Suprapubic skin (tissue), 3 donors: ENCODE measurements around the gene BMPR1B.

Experiments
- CTCF ChIP-seq, 2 donors: fragments of 200-600 bp in 1 of 2; fragments of 450-650 bp in 1 of 2; sonication (generic) in 1 of 2; IDR thresholded peaks; one replicate each; pipeline ENCODE4 v1.5.1; 2016 to 2019; ENCODE audit warnings: antibody characterized with exemption in 2 of 2, mild to moderate bottlenecking in 1 of 2, moderate library complexity in 1 of 2
- POLR2AphosphoS5 ChIP-seq, 3 donors: sonication (generic); formaldehyde crosslinking; IDR thresholded peaks; one replicate each; pipeline ENCODE4 v1.6.1; 2017; ENCODE audit warnings: antibody characterized with exemption in 3 of 3

GRCh38 chr4:94940520-94940908 lies 182.8 kb downstream of the BMPR1B start:
- TF ChIP-seq CTCF (IDR thresholded peaks at IDR 0.05) (no peak), POLR2AphosphoS5 (IDR thresholded peaks at IDR 0.05) (no peak)
